ENCODE data around the gene NBAS.

NBAS gene

GRCh38 chr2:15241929-15242328, 319.2 kb downstream of the NBAS start:
- H3K4me3 ChIP-seq (ENCODE audit: control insufficient read depth, low read depth, low read length): no peak overlapping the region
- TF ChIP-seq CTCF (IDR thresholded peaks at IDR 0.05; ENCODE audit: control insufficient read depth, insufficient read depth, low read depth, low read length, missing control alignments): no peak
- DNase-seq (ENCODE audit: low read depth): no peak

GRCh38 chr2:15241201-15241600, 319.9 kb downstream of the NBAS start:
- no peak for TF ChIP-seq CTCF (IDR thresholded peaks at IDR 0.05; ENCODE audit: control insufficient read depth, insufficient read depth, low read depth, low read length, missing control alignments)
- DNase-seq (ENCODE audit: low read depth): no peak
- H3K4me3 ChIP-seq (ENCODE audit: control insufficient read depth, low read depth, low read length): no peak overlapping the region

GRCh38 chr2:15238028-15238427, 323.1 kb downstream of the NBAS start:
- H3K4me3 ChIP-seq (ENCODE audit: control insufficient read depth, low read depth, low read length): no peak overlapping the region
- no peak for TF ChIP-seq CTCF (IDR thresholded peaks at IDR 0.05; ENCODE audit: control insufficient read depth, insufficient read depth, low read depth, low read length, missing control alignments)
- DNase-seq (ENCODE audit: low read depth): no peak

GRCh38 chr2:15230599-15231192, 330.4 kb downstream of the NBAS start:
- no peak for DNase-seq (ENCODE audit: low read depth)

GRCh38 chr2:15226661-15227060, 334.5 kb downstream of the NBAS start:
- no peak for TF ChIP-seq CTCF (IDR thresholded peaks at IDR 0.05; ENCODE audit: control insufficient read depth, insufficient read depth, low read depth, low read length, missing control alignments)
- H3K4me3 ChIP-seq (ENCODE audit: control insufficient read depth, low read depth, low read length): no peak overlapping the region
- DNase-seq (ENCODE audit: low read depth): no peak

More at GRCh38 chr2:15230599-15231192, 330.4 kb downstream of the NBAS start:
- TF ChIP-seq CTCF (IDR thresholded peaks at IDR 0.05; ENCODE audit: control insufficient read depth, insufficient read depth, low read depth, low read length, missing control alignments): no peak
- no peak overlapping the region for H3K4me3 ChIP-seq (ENCODE audit: control insufficient read depth, low read depth, low read length)

- H3K4me3 ChIP-seq (ENCODE audit: control insufficient read depth, low read depth, low read length): no peak overlapping the region
- TF ChIP-seq CTCF (IDR thresholded peaks at IDR 0.05; ENCODE audit: control insufficient read depth, insufficient read depth, low read depth, low read length, missing control alignments): no peak
- no peak for DNase-seq (ENCODE audit: low read depth)
Measured at GRCh38 chr2:15225131-15225530, 336.0 kb downstream of the NBAS start.

GRCh38 chr2:15224641-15225040, 336.5 kb downstream of the NBAS start:
- no peak overlapping the region for H3K4me3 ChIP-seq (ENCODE audit: control insufficient read depth, low read depth, low read length)
- TF ChIP-seq CTCF (IDR thresholded peaks at IDR 0.05; ENCODE audit: control insufficient read depth, insufficient read depth, low read depth, low read length, missing control alignments): no peak
- no peak for DNase-seq (ENCODE audit: low read depth)

All from AG09309 (cell line).